Measurements from ENCODE around the gene SPDYE3. TPM values are rescaled to one million over a fixed set of nuclear protein-coding genes. Genes with fewer than 3 reads are reported as not detected.
"Not testable (repeated sequence)": the region's sequence is repeated elsewhere in the genome, so short reads cannot be mapped to it uniquely, and the experiment has no call there.

Gene SPDYE3
- polyA plus RNA-seq, 4 donors: 0.06 to 3.1 TPM; not detected in 2

DNA sequence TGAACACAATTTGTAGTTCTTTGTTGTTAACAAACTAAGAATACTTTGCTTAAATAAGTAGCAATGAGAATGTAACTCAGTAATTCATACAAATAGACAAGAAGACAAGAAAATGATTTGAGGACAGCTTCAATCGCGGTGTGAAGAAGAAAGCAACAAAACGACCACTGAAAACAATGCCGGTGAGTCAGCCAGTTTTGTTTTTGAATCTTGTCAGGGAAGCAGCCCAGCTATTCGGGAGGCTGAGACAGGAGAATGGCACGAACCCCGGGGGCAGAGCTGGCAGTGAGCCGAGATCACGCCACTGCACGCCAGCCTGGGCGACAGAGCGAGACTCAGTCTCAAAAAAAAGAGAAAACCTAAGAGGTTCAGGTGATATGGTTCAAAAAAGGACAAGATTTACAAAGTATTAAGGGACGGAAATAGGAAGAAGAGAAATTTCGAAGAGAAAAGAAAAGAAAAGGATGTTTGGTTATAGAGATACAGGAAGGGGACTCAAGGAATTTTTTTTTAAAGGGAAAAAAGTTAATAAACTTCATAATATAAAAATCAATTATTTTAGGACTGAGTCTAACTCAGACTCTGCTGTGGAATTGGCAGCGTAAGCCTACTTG is 30.7 kb downstream of the SPDYE3 start:
- H3K4me1 ChIP-seq (ENCODE audit: control insufficient read depth in 3 of 3, insufficient read depth in 2 of 3, low read depth in 1 of 3, low read length in 2 of 3); H3K9me3 ChIP-seq (ENCODE audit: control insufficient read depth in 2 of 2, insufficient read depth in 1 of 2, low read depth in 1 of 2, low read length in 1 of 2); H3K4me3 ChIP-seq (ENCODE audit: low read depth in 1 of 3, low read length in 3 of 3); H3K27me3 ChIP-seq (ENCODE audit: control insufficient read depth in 3 of 3, insufficient read depth in 3 of 3, low read length in 3 of 3); H3K27ac ChIP-seq (ENCODE audit: low read depth in 1 of 3, low read length in 2 of 3); FAIRE-seq; DNase-seq: not testable (repeated sequence)
- WGBS, 3 donors: 85 to 93% (median 88%) methylated on average over 15 of the region's 15 CpGs
- H3K36me3 ChIP-seq (ENCODE audit: control insufficient read depth in 3 of 3, insufficient read depth in 2 of 3, low read depth in 1 of 3, low read length in 3 of 3): peaks cover 1 to 26% (median 2%) of the 10 kb centered on the region in 3 donors

GRCh38 chr7:100341286-100341685 is 33.8 kb downstream of the SPDYE3 start:
- DNase-seq: peak; percentile 59 to 75
- Histone ChIP-seq H3K27ac (ENCODE audit: low read depth in 1 of 3, low read length in 2 of 3) (peak overlapping the region in 1 of 3 donors; percentile 67), H3K36me3 (ENCODE audit: control insufficient read depth in 3 of 3, insufficient read depth in 2 of 3, low read depth in 1 of 3, low read length in 3 of 3) (peaks cover 1 to 42% (median 2%) of the 10 kb centered on the region in 3 donors)
- not testable (repeated sequence) for FAIRE-seq; H3K4me1 ChIP-seq (ENCODE audit: control insufficient read depth in 3 of 3, insufficient read depth in 2 of 3, low read depth in 1 of 3, low read length in 2 of 3); H3K27me3 ChIP-seq (ENCODE audit: control insufficient read depth in 3 of 3, insufficient read depth in 3 of 3, low read length in 3 of 3); H3K9me3 ChIP-seq (ENCODE audit: control insufficient read depth in 2 of 2, insufficient read depth in 1 of 2, low read depth in 1 of 2, low read length in 1 of 2); H3K4me3 ChIP-seq (ENCODE audit: low read depth in 1 of 3, low read length in 3 of 3)
- 15 to 56% (median 24%) methylated on average over 6 of the region's 6 CpGs for WGBS, 3 donors

DNA sequence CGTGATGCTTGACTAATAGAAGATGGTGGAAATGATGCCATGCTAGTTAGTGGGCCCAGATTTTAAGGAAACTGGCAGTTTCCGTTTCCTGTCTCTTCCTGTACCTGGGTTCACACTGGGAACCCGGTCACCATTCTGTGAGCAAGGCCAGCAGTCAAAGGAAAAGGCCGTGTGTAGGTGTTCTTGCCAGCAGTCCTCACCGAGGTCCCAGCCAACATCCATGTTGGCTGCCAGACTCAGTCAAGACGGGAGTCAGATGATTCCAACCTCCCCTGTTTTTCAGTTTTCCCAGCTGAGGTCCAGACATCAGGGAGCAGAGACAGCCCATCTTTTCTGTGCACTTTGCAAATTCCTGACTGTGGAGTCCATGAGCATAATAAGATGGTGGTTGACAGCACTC is 35.3 kb downstream of the SPDYE3 start:
- DNase-seq (no peak), FAIRE-seq (no peak)
- Histone ChIP-seq H3K36me3 (ENCODE audit: control insufficient read depth in 3 of 3, insufficient read depth in 2 of 3, low read depth in 1 of 3, low read length in 3 of 3) (peaks cover 4 to 48% (median 8%) of the 10 kb centered on the region in 3 donors), H3K9me3 (ENCODE audit: control insufficient read depth in 2 of 2, insufficient read depth in 1 of 2, low read depth in 1 of 2, low read length in 1 of 2) (no peaks in the 10 kb centered on the region), H3K4me1 (ENCODE audit: control insufficient read depth in 3 of 3, insufficient read depth in 2 of 3, low read depth in 1 of 3, low read length in 2 of 3) (peaks cover 0 to 4% (median 0%) of the 10 kb centered on the region in 3 donors), H3K27ac (ENCODE audit: low read depth in 1 of 3, low read length in 2 of 3) (no peak overlapping the region), H3K27me3 (ENCODE audit: control insufficient read depth in 3 of 3, insufficient read depth in 3 of 3, low read length in 3 of 3) (no peaks in the 10 kb centered on the region), H3K4me3 (ENCODE audit: low read depth in 1 of 3, low read length in 3 of 3) (no peak overlapping the region)
- WGBS, 3 donors: 79 to 90% (median 86%) methylated on average over 6 of the region's 6 CpGs

GRCh38 chr7:100344124-100344559 is 36.6 kb downstream of the SPDYE3 start:
- not testable (repeated sequence) for DNase-seq; H3K9me3 ChIP-seq (ENCODE audit: control insufficient read depth in 2 of 2, insufficient read depth in 1 of 2, low read depth in 1 of 2, low read length in 1 of 2); FAIRE-seq; H3K27me3 ChIP-seq (ENCODE audit: control insufficient read depth in 3 of 3, insufficient read depth in 3 of 3, low read length in 3 of 3); H3K4me3 ChIP-seq (ENCODE audit: low read depth in 1 of 3, low read length in 3 of 3); H3K4me1 ChIP-seq (ENCODE audit: control insufficient read depth in 3 of 3, insufficient read depth in 2 of 3, low read depth in 1 of 3, low read length in 2 of 3)
- 79 to 93% (median 86%) methylated on average over 3 of the region's 4 CpGs for WGBS, 3 donors
- peak overlapping the region in 2 of 3 donors; percentile 54 to 63 for H3K27ac ChIP-seq (ENCODE audit: low read depth in 1 of 3, low read length in 2 of 3)
- H3K36me3 ChIP-seq (ENCODE audit: control insufficient read depth in 3 of 3, insufficient read depth in 2 of 3, low read depth in 1 of 3, low read length in 3 of 3): peaks cover 4 to 55% (median 8%) of the 10 kb centered on the region in 3 donors

GRCh38 chr7:100344560-100345287 is 37.2 kb downstream of the SPDYE3 start:
- H3K9me3 ChIP-seq (ENCODE audit: control insufficient read depth in 2 of 2, insufficient read depth in 1 of 2, low read depth in 1 of 2, low read length in 1 of 2); H3K4me3 ChIP-seq (ENCODE audit: low read depth in 1 of 3, low read length in 3 of 3); FAIRE-seq; H3K27me3 ChIP-seq (ENCODE audit: control insufficient read depth in 3 of 3, insufficient read depth in 3 of 3, low read length in 3 of 3); H3K4me1 ChIP-seq (ENCODE audit: control insufficient read depth in 3 of 3, insufficient read depth in 2 of 3, low read depth in 1 of 3, low read length in 2 of 3): not testable (repeated sequence)
- DNase-seq: peak; percentile 72 to 85
- Histone ChIP-seq H3K36me3 (ENCODE audit: control insufficient read depth in 3 of 3, insufficient read depth in 2 of 3, low read depth in 1 of 3, low read length in 3 of 3) (peaks cover 4 to 60% (median 10%) of the 10 kb centered on the region in 3 donors), H3K27ac (ENCODE audit: low read depth in 1 of 3, low read length in 2 of 3) (peak overlapping the region; percentile 54 to 93 (median 63))
- WGBS, 3 donors: 18 to 35% (median 32%) methylated on average over 9 to 10 of the region's 13 CpGs

- not testable (repeated sequence) for H3K4me1 ChIP-seq (ENCODE audit: control insufficient read depth in 3 of 3, insufficient read depth in 2 of 3, low read depth in 1 of 3, low read length in 2 of 3); H3K9me3 ChIP-seq (ENCODE audit: control insufficient read depth in 2 of 2, insufficient read depth in 1 of 2, low read depth in 1 of 2, low read length in 1 of 2); H3K27me3 ChIP-seq (ENCODE audit: control insufficient read depth in 3 of 3, insufficient read depth in 3 of 3, low read length in 3 of 3); H3K4me3 ChIP-seq (ENCODE audit: low read depth in 1 of 3, low read length in 3 of 3); H3K27ac ChIP-seq (ENCODE audit: low read depth in 1 of 3, low read length in 2 of 3); FAIRE-seq
- peaks cover 4 to 65% (median 11%) of the 10 kb centered on the region in 3 donors for H3K36me3 ChIP-seq (ENCODE audit: control insufficient read depth in 3 of 3, insufficient read depth in 2 of 3, low read depth in 1 of 3, low read length in 3 of 3)
- 0% methylated on average over 2 of the region's 5 CpGs for WGBS, 3 donors
- DNase-seq: peak; percentile 64 to 65
Measured at GRCh38 chr7:100345288-100345672, 37.8 kb downstream of the SPDYE3 start.

DNA sequence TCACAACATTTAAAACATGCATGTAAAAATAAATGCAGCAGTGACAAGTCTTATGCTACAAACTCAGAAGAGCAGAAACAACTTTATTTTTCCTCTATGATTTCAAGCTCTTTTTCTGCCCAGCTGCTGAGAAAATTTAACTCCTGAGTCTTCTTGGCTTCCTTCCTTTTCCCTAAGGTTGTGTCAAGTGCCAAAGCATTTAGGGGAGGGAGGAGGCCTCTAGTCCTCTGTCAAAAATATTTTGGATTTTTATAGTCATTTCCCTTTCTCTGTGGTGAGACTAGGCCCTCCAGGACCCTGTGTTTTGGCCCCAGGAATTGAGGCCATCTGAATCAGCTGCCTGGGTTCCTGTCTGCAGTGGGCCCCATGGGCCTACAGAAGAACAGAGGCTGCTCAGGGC is 39.4 kb downstream of the SPDYE3 start:
- peaks cover 4 to 71% (median 11%) of the 10 kb centered on the region in 3 donors for H3K36me3 ChIP-seq (ENCODE audit: control insufficient read depth in 3 of 3, insufficient read depth in 2 of 3, low read depth in 1 of 3, low read length in 3 of 3)

DNA sequence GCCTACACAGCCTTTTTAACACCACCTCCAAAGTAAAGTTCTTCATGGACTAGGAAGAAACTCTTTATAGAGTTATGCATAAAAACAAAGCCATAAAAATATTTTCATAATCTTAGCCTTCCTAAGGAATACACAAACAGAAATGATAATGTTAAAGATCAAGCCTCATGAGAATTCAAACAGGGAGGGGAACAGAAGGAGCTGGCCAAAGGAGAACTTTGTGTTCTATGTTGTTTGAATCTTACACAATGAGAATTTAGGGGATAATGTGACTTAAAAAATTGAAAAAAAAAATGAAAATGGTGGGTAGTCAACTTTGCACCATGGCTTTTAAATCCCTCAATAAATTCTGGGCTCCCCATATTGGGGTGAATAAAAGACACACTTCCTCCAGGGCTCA is 41.3 kb downstream of the SPDYE3 start:
- H3K27me3 ChIP-seq (ENCODE audit: control insufficient read depth in 3 of 3, insufficient read depth in 3 of 3, low read length in 3 of 3): no peaks in the 10 kb centered on the region
- no peak overlapping the region for H3K4me3 ChIP-seq (ENCODE audit: low read depth in 1 of 3, low read length in 3 of 3)
- H3K4me1 ChIP-seq (ENCODE audit: control insufficient read depth in 3 of 3, insufficient read depth in 2 of 3, low read depth in 1 of 3, low read length in 2 of 3): peaks cover 0 to 4% (median 0%) of the 10 kb centered on the region in 3 donors
- H3K27ac ChIP-seq (ENCODE audit: low read depth in 1 of 3, low read length in 2 of 3): no peak overlapping the region
- no peaks in the 10 kb centered on the region for H3K9me3 ChIP-seq (ENCODE audit: control insufficient read depth in 2 of 2, insufficient read depth in 1 of 2, low read depth in 1 of 2, low read length in 1 of 2)
- FAIRE-seq (no peak), DNase-seq (no peak)
- H3K36me3 ChIP-seq (ENCODE audit: control insufficient read depth in 3 of 3, insufficient read depth in 2 of 3, low read depth in 1 of 3, low read length in 3 of 3): peaks cover 12 to 71% (median 14%) of the 10 kb centered on the region in 3 donors

More for the DNA sequence above, 39.4 kb downstream of the SPDYE3 start:
- no peak overlapping the region for H3K27ac ChIP-seq (ENCODE audit: low read depth in 1 of 3, low read length in 2 of 3)
- no peaks in the 10 kb centered on the region for H3K9me3 ChIP-seq (ENCODE audit: control insufficient read depth in 2 of 2, insufficient read depth in 1 of 2, low read depth in 1 of 2, low read length in 1 of 2)
- no peaks in the 10 kb centered on the region for H3K27me3 ChIP-seq (ENCODE audit: control insufficient read depth in 3 of 3, insufficient read depth in 3 of 3, low read length in 3 of 3)
- peaks cover 0 to 4% (median 0%) of the 10 kb centered on the region in 3 donors for H3K4me1 ChIP-seq (ENCODE audit: control insufficient read depth in 3 of 3, insufficient read depth in 2 of 3, low read depth in 1 of 3, low read length in 2 of 3)
- H3K4me3 ChIP-seq (ENCODE audit: low read depth in 1 of 3, low read length in 3 of 3): no peak overlapping the region
- FAIRE-seq (no peak), DNase-seq (no peak)

Measured in small intestine (tissue), 7 donors.